NCI-H82 treated with DMSO at 0.1 percent for 48 hours (cell line): ENCODE measurements around the gene TGFB1I1.
"Not testable (repeated sequence)": the region's sequence is repeated elsewhere in the genome, so short reads cannot be mapped to it uniquely, and the experiment has no call there.

ENCODE experiments used
- DNase-seq: peaks from one replicate; lab custom pipeline; 2025; ENCODE audit not compliant: unreplicated experiment; lab: John Stamatoyannopoulos, UW

The TGFB1I1 gene

GRCh38 chr16:31471875-31472708, at the start of gene TGFB1I1:
TGFB1I1 (plus strand) TSS chr16:31472152; CDS start chr16:31472189, 37 bp downstream.
- DNase-seq = no peak

GRCh38 chr16:31423241-31423640, 48.7 kb upstream of the TGFB1I1 start:
- no peak for DNase-seq

GRCh38 chr16:31423801-31424200, 48.2 kb upstream of the TGFB1I1 start:
- no peak for DNase-seq

GRCh38 chr16:31427441-31428278, 44.3 kb upstream of the TGFB1I1 start:
- no peak for DNase-seq

GRCh38 chr16:31428279-31428597, 43.7 kb upstream of the TGFB1I1 start, which contains the start of gene COX6A2:
COX6A2 (minus strand) TSS chr16:31428360; CDS start chr16:31428325, 35 bp downstream.
- no peak for DNase-seq

GRCh38 chr16:31428638-31429247, 43.2 kb upstream of the TGFB1I1 start:
- DNase-seq = no peak

GRCh38 chr16:31429314-31429713, 42.6 kb upstream of the TGFB1I1 start:
- DNase-seq = no peak

- DNase-seq = no peak
Observed at GRCh38 chr16:31429796-31430195, 42.2 kb upstream of the TGFB1I1 start.

GRCh38 chr16:31430380-31431052, 41.4 kb upstream of the TGFB1I1 start:
- no peak for DNase-seq

- no peak for DNase-seq
Observed at GRCh38 chr16:31435341-31436220, 36.4 kb upstream of the TGFB1I1 start.

GRCh38 chr16:31436221-31437045, 35.5 kb upstream of the TGFB1I1 start:
- no peak for DNase-seq

GRCh38 chr16:31438414-31438813, 33.5 kb upstream of the TGFB1I1 start:
- no peak for DNase-seq

GRCh38 chr16:31439023-31439422, 32.9 kb upstream of the TGFB1I1 start:
- DNase-seq = not testable (repeated sequence)

- no peak for DNase-seq
Observed at GRCh38 chr16:31439519-31439918, 32.4 kb upstream of the TGFB1I1 start.

GRCh38 chr16:31440516-31441184, 31.3 kb upstream of the TGFB1I1 start:
- DNase-seq = no peak

GRCh38 chr16:31441956-31442355, 30.0 kb upstream of the TGFB1I1 start:
- no peak for DNase-seq

GRCh38 chr16:31445931-31446330, 26.0 kb upstream of the TGFB1I1 start:
- DNase-seq = not testable (repeated sequence)

GRCh38 chr16:31451201-31451600, 20.8 kb upstream of the TGFB1I1 start:
- no peak for DNase-seq
